ENCODE measurements around the gene RCAN2. TPM values are rescaled to one million over a fixed set of nuclear protein-coding genes. Genes with fewer than 3 reads are reported as not detected.

RCAN2 gene
- polyA plus RNA-seq, 1 donor from 2014 or later, result 37.4 TPM

DNA sequence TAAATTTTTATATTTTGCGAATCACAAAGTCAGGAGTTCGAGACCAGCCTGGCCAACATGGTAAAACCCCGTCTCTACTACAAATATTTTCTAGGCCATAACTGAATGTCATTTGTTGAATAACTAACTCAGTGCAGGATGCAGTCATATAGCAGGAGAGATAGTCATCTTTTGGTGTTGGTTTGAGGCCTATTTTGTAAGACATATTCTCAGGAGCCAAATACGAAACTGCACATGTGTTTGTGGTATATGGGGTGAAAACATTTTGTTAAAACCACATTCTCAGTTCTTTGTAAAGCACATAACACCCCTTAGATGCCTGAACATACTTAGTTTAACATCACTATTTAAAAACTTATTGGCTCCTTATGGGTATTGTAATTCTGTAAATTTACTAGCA lies 315.8 kb downstream of the RCAN2 start:
- H3K79me2 ChIP-seq (replicated peaks; ENCODE audit: insufficient read depth, low read length), result no peaks in the 10 kb centered on the region
- H3K27ac ChIP-seq (ENCODE audit: low read length), result no peak overlapping the region
- no peak overlapping the region for H3K4me2 ChIP-seq (ENCODE audit: low read length)
- no peaks in the 10 kb centered on the region for H4K20me1 ChIP-seq (ENCODE audit: insufficient read depth)
- no peak overlapping the region for H2AFZ ChIP-seq (ENCODE audit: low read depth, low read length)
- H3K36me3 ChIP-seq (ENCODE audit: insufficient read depth, low read length), result no peaks in the 10 kb centered on the region
- no peak overlapping the region for H3K4me3 ChIP-seq (ENCODE audit: low read length)
- TF ChIP-seq TAF1 (IDR thresholded peaks at IDR 0.05; ENCODE audit: low read depth), result no peak
- no peak for TF ChIP-seq MXI1 (conservative IDR thresholded peaks at IDR 0.05; ENCODE audit: poor library complexity, severe bottlenecking)
- TF ChIP-seq POLR2AphosphoS5 (IDR thresholded peaks at IDR 0.05), result no peak
- TF ChIP-seq EZH2 (IDR thresholded peaks at IDR 0.05; ENCODE audit: borderline replicate concordance, insufficient read depth, low read length, poor library complexity, severe bottlenecking), result no peak
- no peak for TF ChIP-seq CTCF (IDR thresholded peaks at IDR 0.05; ENCODE audit: poor library complexity, severe bottlenecking)
- TF ChIP-seq RAD21 (conservative IDR thresholded peaks at IDR 0.05), result no peak
- TF ChIP-seq EP300 (conservative IDR thresholded peaks at IDR 0.05; ENCODE audit: poor library complexity, severe bottlenecking), result no peak
- TF ChIP-seq SMC3 (conservative IDR thresholded peaks at IDR 0.05; ENCODE audit: poor library complexity), result no peak
- TF ChIP-seq, protein P1, sequence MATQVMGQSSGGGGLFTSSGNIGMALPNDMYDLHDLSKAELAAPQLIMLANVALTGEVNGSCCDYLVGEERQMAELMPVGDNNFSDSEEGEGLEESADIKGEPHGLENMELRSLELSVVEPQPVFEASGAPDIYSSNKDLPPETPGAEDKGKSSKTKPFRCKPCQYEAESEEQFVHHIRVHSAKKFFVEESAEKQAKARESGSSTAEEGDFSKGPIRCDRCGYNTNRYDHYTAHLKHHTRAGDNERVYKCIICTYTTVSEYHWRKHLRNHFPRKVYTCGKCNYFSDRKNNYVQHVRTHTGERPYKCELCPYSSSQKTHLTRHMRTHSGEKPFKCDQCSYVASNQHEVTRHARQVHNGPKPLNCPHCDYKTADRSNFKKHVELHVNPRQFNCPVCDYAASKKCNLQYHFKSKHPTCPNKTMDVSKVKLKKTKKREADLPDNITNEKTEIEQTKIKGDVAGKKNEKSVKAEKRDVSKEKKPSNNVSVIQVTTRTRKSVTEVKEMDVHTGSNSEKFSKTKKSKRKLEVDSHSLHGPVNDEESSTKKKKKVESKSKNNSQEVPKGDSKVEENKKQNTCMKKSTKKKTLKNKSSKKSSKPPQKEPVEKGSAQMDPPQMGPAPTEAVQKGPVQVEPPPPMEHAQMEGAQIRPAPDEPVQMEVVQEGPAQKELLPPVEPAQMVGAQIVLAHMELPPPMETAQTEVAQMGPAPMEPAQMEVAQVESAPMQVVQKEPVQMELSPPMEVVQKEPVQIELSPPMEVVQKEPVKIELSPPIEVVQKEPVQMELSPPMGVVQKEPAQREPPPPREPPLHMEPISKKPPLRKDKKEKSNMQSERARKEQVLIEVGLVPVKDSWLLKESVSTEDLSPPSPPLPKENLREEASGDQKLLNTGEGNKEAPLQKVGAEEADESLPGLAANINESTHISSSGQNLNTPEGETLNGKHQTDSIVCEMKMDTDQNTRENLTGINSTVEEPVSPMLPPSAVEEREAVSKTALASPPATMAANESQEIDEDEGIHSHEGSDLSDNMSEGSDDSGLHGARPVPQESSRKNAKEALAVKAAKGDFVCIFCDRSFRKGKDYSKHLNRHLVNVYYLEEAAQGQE (IDR thresholded peaks at IDR 0.05; ENCODE audit: borderline replicate concordance), result no peak
- no peaks in the 10 kb centered on the region for H3K9me3 ChIP-seq (ENCODE audit: low read length)
- peaks cover 3% of the 10 kb centered on the region for H3K27me3 ChIP-seq (ENCODE audit: insufficient read depth, low read depth, low read length)
- H3K9me2 ChIP-seq (ENCODE audit: insufficient read depth, low read length), result no peaks in the 10 kb centered on the region
- H3K9ac ChIP-seq (ENCODE audit: low read length), result no peak overlapping the region
- no peaks in the 10 kb centered on the region for H3F3A ChIP-seq (ENCODE audit: insufficient read depth, low read length, poor library complexity, severe bottlenecking)

- Histone ChIP-seq H3K4me2 (ENCODE audit: low read length) (no peak overlapping the region), H3K9ac (ENCODE audit: low read length) (no peak overlapping the region), H3K27ac (ENCODE audit: low read length) (no peak overlapping the region), H2AFZ (ENCODE audit: low read depth, low read length) (no peak overlapping the region), H3K9me3 (ENCODE audit: low read length) (no peaks in the 10 kb centered on the region), H3K4me3 (ENCODE audit: low read length) (no peak overlapping the region), H3F3A (ENCODE audit: insufficient read depth, low read length, poor library complexity, severe bottlenecking) (no peaks in the 10 kb centered on the region), H3K9me2 (ENCODE audit: insufficient read depth, low read length) (no peaks in the 10 kb centered on the region), H4K20me1 (ENCODE audit: insufficient read depth) (no peaks in the 10 kb centered on the region), H3K36me3 (ENCODE audit: insufficient read depth, low read length) (no peaks in the 10 kb centered on the region), H3K27me3 (ENCODE audit: insufficient read depth, low read depth, low read length) (peaks cover 9% of the 10 kb centered on the region), H3K79me2 (replicated peaks; ENCODE audit: insufficient read depth, low read length) (no peaks in the 10 kb centered on the region)
- TF ChIP-seq POLR2AphosphoS5 (IDR thresholded peaks at IDR 0.05), result no peak
- TF ChIP-seq RAD21 (conservative IDR thresholded peaks at IDR 0.05), result no peak
- no peak for TF ChIP-seq SMC3 (conservative IDR thresholded peaks at IDR 0.05; ENCODE audit: poor library complexity)
- TF ChIP-seq MXI1 (conservative IDR thresholded peaks at IDR 0.05; ENCODE audit: poor library complexity, severe bottlenecking), result no peak
- no peak for TF ChIP-seq TAF1 (IDR thresholded peaks at IDR 0.05; ENCODE audit: low read depth)
- TF ChIP-seq CTCF (IDR thresholded peaks at IDR 0.05; ENCODE audit: poor library complexity, severe bottlenecking), result no peak
- TF ChIP-seq EP300 (conservative IDR thresholded peaks at IDR 0.05; ENCODE audit: poor library complexity, severe bottlenecking), result no peak
- TF ChIP-seq, protein P1 (IDR thresholded peaks at IDR 0.05; ENCODE audit: borderline replicate concordance), result no peak
- TF ChIP-seq EZH2 (IDR thresholded peaks at IDR 0.05; ENCODE audit: borderline replicate concordance, insufficient read depth, low read length, poor library complexity, severe bottlenecking), result no peak
These were observed 316.3 kb downstream of the RCAN2 start for GRCh38 chr6:46174904-46175303.
